Stimulated activated naive CD8-positive, alpha-beta T cell treated with anti-CD3 and anti-CD28 coated beads, Interleukin-15, Interleukin-2, amounts not matched to agents 100 ng/mL and 50 ng/mL, for 24 hours (primary cell): ENCODE results near the gene IKBIP.

Experiments
- H3K27ac Mint-ChIP-seq: one replicate; pipeline ENCODE4 v1.8.0; 2021; ENCODE audit warnings: mild to moderate bottlenecking, mixed read lengths
- H3K27me3 Mint-ChIP-seq: one replicate; pipeline ENCODE4 v1.8.0; 2021; ENCODE audit warnings: mixed read lengths
- H3K36me3 Mint-ChIP-seq: one replicate; pipeline ENCODE4 v1.8.0; 2021; ENCODE audit warnings: low read depth, mixed read lengths
- H3K4me1 Mint-ChIP-seq: one replicate; pipeline ENCODE4 v1.8.0; 2021; ENCODE audit warnings: low read depth, mixed read lengths
- H3K4me3 Mint-ChIP-seq: one replicate; pipeline ENCODE4 v1.8.0; 2021; ENCODE audit warnings: mild to moderate bottlenecking, mixed read lengths
- H3K9me3 Mint-ChIP-seq: one replicate; pipeline ENCODE4 v1.8.0; 2021; ENCODE audit warnings: mixed read lengths

Gene IKBIP, protein sequence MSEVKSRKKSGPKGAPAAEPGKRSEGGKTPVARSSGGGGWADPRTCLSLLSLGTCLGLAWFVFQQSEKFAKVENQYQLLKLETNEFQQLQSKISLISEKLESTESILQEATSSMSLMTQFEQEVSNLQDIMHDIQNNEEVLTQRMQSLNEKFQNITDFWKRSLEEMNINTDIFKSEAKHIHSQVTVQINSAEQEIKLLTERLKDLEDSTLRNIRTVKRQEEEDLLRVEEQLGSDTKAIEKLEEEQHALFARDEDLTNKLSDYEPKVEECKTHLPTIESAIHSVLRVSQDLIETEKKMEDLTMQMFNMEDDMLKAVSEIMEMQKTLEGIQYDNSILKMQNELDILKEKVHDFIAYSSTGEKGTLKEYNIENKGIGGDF

GRCh38 chr12:98644712-98645571 lies at the start of gene IKBIP, which contains the start of gene APAF1:
Gene IKBIP (minus strand): TSS chr12:98644788. CDS start chr12:98644701, 87 bp downstream.
Gene APAF1 (plus strand): TSS chr12:98645290. CDS start chr12:98648360, 3,070 bp downstream.
- peak within 1 kb of the TSS; percentile 97 for H3K4me3 Mint-ChIP-seq
- H3K36me3 Mint-ChIP-seq: peaks cover 18% of the 10 kb centered on the region
- H3K9me3 Mint-ChIP-seq: no peaks in the 10 kb centered on the region
- H3K27ac Mint-ChIP-seq: peak within 1 kb of the TSS; percentile 95
- no peaks in the 10 kb centered on the region for H3K27me3 Mint-ChIP-seq
- peaks cover 32% of the 10 kb centered on the region for H3K4me1 Mint-ChIP-seq

- H3K4me3 Mint-ChIP-seq: no peak overlapping the region
- peaks cover 6% of the 10 kb centered on the region for H3K4me1 Mint-ChIP-seq
- peaks cover 48% of the 10 kb centered on the region for H3K36me3 Mint-ChIP-seq
- no peak overlapping the region for H3K27ac Mint-ChIP-seq
- H3K27me3 Mint-ChIP-seq: no peaks in the 10 kb centered on the region
- no peaks in the 10 kb centered on the region for H3K9me3 Mint-ChIP-seq
These were observed 46.8 kb upstream of the IKBIP start for GRCh38 chr12:98691351-98691750.

DNA sequence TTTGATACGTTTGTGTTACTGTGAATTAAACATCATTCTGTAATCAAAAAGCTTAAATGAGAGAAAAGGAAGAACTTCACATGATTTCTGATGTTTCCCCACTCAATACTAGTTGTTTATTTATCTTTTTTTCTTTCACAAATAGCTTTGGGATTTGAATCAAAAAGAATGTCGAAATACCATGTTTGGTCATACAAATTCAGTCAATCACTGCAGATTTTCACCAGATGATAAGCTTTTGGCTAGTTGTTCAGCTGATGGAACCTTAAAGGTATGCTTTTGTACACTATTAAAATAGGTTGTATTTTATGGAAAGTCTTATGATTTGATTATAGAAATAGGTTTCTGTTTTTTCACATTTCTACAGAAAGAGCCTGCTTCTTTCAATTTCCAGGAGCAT lies 42.0 kb upstream of the IKBIP start:
- no peak overlapping the region for H3K27ac Mint-ChIP-seq
- H3K4me1 Mint-ChIP-seq: peaks cover 4% of the 10 kb centered on the region
- no peaks in the 10 kb centered on the region for H3K9me3 Mint-ChIP-seq
- H3K4me3 Mint-ChIP-seq: no peak overlapping the region
- H3K27me3 Mint-ChIP-seq: no peaks in the 10 kb centered on the region
- peaks cover 56% of the 10 kb centered on the region for H3K36me3 Mint-ChIP-seq

GRCh38 chr12:98684199-98684598 lies 39.6 kb upstream of the IKBIP start:
- H3K36me3 Mint-ChIP-seq: peaks cover 39% of the 10 kb centered on the region
- no peak overlapping the region for H3K27ac Mint-ChIP-seq
- no peaks in the 10 kb centered on the region for H3K4me1 Mint-ChIP-seq
- H3K9me3 Mint-ChIP-seq: no peaks in the 10 kb centered on the region
- H3K4me3 Mint-ChIP-seq: no peak overlapping the region
- no peaks in the 10 kb centered on the region for H3K27me3 Mint-ChIP-seq

GRCh38 chr12:98679611-98680005 lies 35.0 kb upstream of the IKBIP start:
- Mint-ChIP-seq H3K4me1 (no peaks in the 10 kb centered on the region), H3K27me3 (no peaks in the 10 kb centered on the region), H3K9me3 (no peaks in the 10 kb centered on the region), H3K4me3 (no peak overlapping the region), H3K27ac (no peak overlapping the region), H3K36me3 (peaks cover 28% of the 10 kb centered on the region)

- Mint-ChIP-seq H3K27ac (no peak overlapping the region), H3K4me3 (no peak overlapping the region), H3K36me3 (peaks cover 27% of the 10 kb centered on the region), H3K27me3 (no peaks in the 10 kb centered on the region), H3K4me1 (no peaks in the 10 kb centered on the region), H3K9me3 (no peaks in the 10 kb centered on the region)
These were observed 34.5 kb upstream of the IKBIP start for GRCh38 chr12:98678946-98679610.

GRCh38 chr12:98678236-98678945 lies 33.8 kb upstream of the IKBIP start:
- Mint-ChIP-seq H3K27ac (no peak overlapping the region), H3K4me1 (no peaks in the 10 kb centered on the region), H3K36me3 (peaks cover 27% of the 10 kb centered on the region), H3K27me3 (no peaks in the 10 kb centered on the region), H3K9me3 (no peaks in the 10 kb centered on the region), H3K4me3 (no peak overlapping the region)

- no peak overlapping the region for H3K4me3 Mint-ChIP-seq
- H3K4me1 Mint-ChIP-seq: no peaks in the 10 kb centered on the region
- H3K36me3 Mint-ChIP-seq: peaks cover 23% of the 10 kb centered on the region
- H3K27me3 Mint-ChIP-seq: no peaks in the 10 kb centered on the region
- no peak overlapping the region for H3K27ac Mint-ChIP-seq
- H3K9me3 Mint-ChIP-seq: no peaks in the 10 kb centered on the region
These were observed 30.3 kb upstream of the IKBIP start for GRCh38 chr12:98674841-98675240.

GRCh38 chr12:98671459-98671858 lies 26.9 kb upstream of the IKBIP start:
- Mint-ChIP-seq H3K4me1 (peaks cover 7% of the 10 kb centered on the region), H3K27me3 (no peaks in the 10 kb centered on the region), H3K27ac (no peak overlapping the region), H3K4me3 (no peak overlapping the region), H3K36me3 (peaks cover 42% of the 10 kb centered on the region), H3K9me3 (no peaks in the 10 kb centered on the region)

DNA sequence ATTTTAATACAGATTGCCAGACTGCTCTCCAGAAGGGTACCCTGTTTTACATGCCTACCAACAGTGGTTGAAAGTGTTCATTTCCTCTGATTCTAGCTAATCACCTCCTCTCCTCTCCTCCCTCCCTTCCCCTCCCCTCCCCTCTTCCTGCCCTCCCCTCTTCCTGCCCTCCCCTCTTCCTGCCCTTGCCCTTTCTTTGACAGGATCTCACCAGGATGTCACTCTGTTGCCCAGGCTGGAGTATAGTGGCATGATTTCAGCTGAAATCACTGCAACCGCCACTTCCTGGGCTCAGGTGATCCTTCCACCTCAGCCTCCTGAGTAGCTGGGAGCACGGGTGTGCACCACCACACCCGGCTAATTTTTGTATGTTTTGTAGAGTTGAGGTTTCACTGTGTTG lies 25.2 kb upstream of the IKBIP start:
- Mint-ChIP-seq H3K36me3 (peaks cover 54% of the 10 kb centered on the region), H3K27ac (no peak overlapping the region), H3K4me1 (peaks cover 7% of the 10 kb centered on the region), H3K4me3 (no peak overlapping the region), H3K27me3 (no peaks in the 10 kb centered on the region), H3K9me3 (no peaks in the 10 kb centered on the region)

DNA sequence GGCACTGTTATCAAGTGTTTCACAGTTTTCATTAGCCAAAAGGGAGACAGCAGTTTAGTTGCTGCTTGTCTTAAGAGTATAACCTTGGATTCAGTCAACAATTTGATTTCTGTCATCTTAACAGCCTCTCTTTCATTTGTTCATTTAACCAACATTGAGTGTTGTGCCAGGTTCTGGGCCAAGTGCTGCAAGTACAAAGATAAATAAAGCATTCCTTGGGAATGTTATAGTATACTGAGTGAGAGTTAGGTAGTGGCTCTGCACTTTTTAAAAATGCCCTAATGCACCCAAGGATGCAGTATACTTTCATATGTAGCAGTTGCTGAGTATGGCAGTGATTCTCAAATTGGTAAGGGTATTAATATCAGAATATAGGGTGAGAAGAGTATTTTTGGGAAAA lies 15.9 kb upstream of the IKBIP start:
- Mint-ChIP-seq H3K27ac (no peak overlapping the region), H3K4me3 (no peak overlapping the region), H3K9me3 (no peaks in the 10 kb centered on the region), H3K27me3 (no peaks in the 10 kb centered on the region), H3K4me1 (peaks cover 13% of the 10 kb centered on the region), H3K36me3 (peaks cover 27% of the 10 kb centered on the region)

DNA sequence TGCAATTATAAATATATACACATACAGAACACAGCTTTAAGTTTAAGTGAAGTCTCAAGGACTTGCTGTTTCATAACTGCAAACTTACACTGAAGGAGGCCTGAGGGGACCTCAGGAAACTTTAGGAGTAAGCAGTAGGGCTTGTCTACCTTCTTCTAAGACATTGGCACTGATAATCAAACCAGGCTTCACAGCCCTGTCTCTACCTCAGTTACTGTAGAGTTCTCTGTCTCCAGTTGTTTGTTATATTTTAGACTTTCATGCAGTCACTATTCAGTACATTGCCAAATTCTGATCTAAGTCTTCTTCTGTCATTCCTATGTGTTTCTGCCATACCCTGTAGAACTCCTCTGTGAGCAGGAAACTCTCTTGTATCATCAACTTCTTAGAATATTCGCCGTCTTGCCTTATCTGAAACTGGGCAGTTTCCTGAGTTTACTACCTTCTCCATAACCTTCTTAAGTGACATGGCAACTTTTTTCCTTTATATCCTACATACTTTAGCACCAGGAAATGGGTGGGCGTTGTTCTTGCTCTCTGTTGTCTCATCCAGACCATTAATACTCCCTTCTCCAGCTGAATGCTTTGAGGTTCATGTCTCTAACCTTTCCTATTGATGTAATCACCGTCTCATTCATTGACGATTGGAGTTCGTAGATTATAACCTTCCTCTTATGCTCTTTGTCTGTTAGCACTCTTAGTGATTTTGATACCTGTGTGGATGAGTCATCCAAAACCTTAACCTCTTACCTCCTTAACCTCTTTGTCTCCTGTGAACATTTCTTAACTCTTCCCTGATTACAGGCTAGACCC lies 11.9 kb upstream of the IKBIP start:
- Mint-ChIP-seq H3K4me3 (no peak overlapping the region), H3K9me3 (no peaks in the 10 kb centered on the region), H3K27me3 (no peaks in the 10 kb centered on the region), H3K36me3 (peaks cover 20% of the 10 kb centered on the region), H3K4me1 (peaks cover 18% of the 10 kb centered on the region), H3K27ac (peak overlapping the region; percentile 13)

- H3K4me1 Mint-ChIP-seq: peaks cover 18% of the 10 kb centered on the region
- H3K27ac Mint-ChIP-seq: no peak overlapping the region
- no peaks in the 10 kb centered on the region for H3K9me3 Mint-ChIP-seq
- H3K36me3 Mint-ChIP-seq: peaks cover 23% of the 10 kb centered on the region
- no peaks in the 10 kb centered on the region for H3K27me3 Mint-ChIP-seq
- H3K4me3 Mint-ChIP-seq: no peak overlapping the region
These were observed 9.4 kb upstream of the IKBIP start for GRCh38 chr12:98653866-98654493.
